Measurements from ENCODE around the gene PROSER1.
"Not testable (repeated sequence)": the region's sequence is repeated elsewhere in the genome, so short reads cannot be mapped to it uniquely, and the experiment has no call there.

PROSER1 gene

GRCh38 chr13:39037880-39038568 lies at the start of gene PROSER1, which contains the start of gene NHLRC3:
TSS of gene PROSER1 (minus strand) at chr13:39038089. CDS start at chr13:39037242, 847 bp downstream.
TSS of gene NHLRC3 (plus strand) at chr13:39038456. CDS start at chr13:39038640, 184 bp downstream.
- no peak for TF ChIP-seq CTCF (IDR thresholded peaks at IDR 0.05; ENCODE audit: insufficient read depth, low read length, poor library complexity, severe bottlenecking)
- no peaks in the 10 kb centered on the region for H3K27me3 ChIP-seq (replicated peaks; ENCODE audit: control insufficient read depth, insufficient read depth, low read length)
- DNase-seq (ENCODE audit: extremely low read depth, insufficient read length): peak; percentile 89
- no peaks in the 10 kb centered on the region for H3K36me3 ChIP-seq (ENCODE audit: control insufficient read depth, insufficient read depth, low read length)
- H3K4me3 ChIP-seq (replicated peaks; ENCODE audit: low read depth, low read length): peak within 1 kb of the TSS; percentile 82

- not testable (repeated sequence) for H3K27me3 ChIP-seq (replicated peaks; ENCODE audit: control insufficient read depth, insufficient read depth, low read length); DNase-seq (ENCODE audit: extremely low read depth, insufficient read length); H3K36me3 ChIP-seq (ENCODE audit: control insufficient read depth, insufficient read depth, low read length); H3K4me3 ChIP-seq (replicated peaks; ENCODE audit: low read depth, low read length)
These were observed 48.5 kb upstream of the PROSER1 start for GRCh38 chr13:39086251-39086945.

GRCh38 chr13:39073983-39074382 lies 36.1 kb upstream of the PROSER1 start:
- TF ChIP-seq CTCF (IDR thresholded peaks at IDR 0.05; ENCODE audit: insufficient read depth, low read length, poor library complexity, severe bottlenecking): no peak
- DNase-seq (ENCODE audit: extremely low read depth, insufficient read length): no peak
- no peaks in the 10 kb centered on the region for H3K27me3 ChIP-seq (replicated peaks; ENCODE audit: control insufficient read depth, insufficient read depth, low read length)
- no peak overlapping the region for H3K4me3 ChIP-seq (replicated peaks; ENCODE audit: low read depth, low read length)
- no peaks in the 10 kb centered on the region for H3K36me3 ChIP-seq (ENCODE audit: control insufficient read depth, insufficient read depth, low read length)

- Histone ChIP-seq H3K36me3 (ENCODE audit: control insufficient read depth, insufficient read depth, low read length) (no peaks in the 10 kb centered on the region), H3K4me3 (replicated peaks; ENCODE audit: low read depth, low read length) (no peak overlapping the region), H3K27me3 (replicated peaks; ENCODE audit: control insufficient read depth, insufficient read depth, low read length) (no peaks in the 10 kb centered on the region)
- no peak for TF ChIP-seq CTCF (IDR thresholded peaks at IDR 0.05; ENCODE audit: insufficient read depth, low read length, poor library complexity, severe bottlenecking)
- DNase-seq (ENCODE audit: extremely low read depth, insufficient read length): no peak
These were observed 35.0 kb upstream of the PROSER1 start for GRCh38 chr13:39072842-39073241.

- no peak for DNase-seq (ENCODE audit: extremely low read depth, insufficient read length)
- Histone ChIP-seq H3K4me3 (replicated peaks; ENCODE audit: low read depth, low read length) (no peak overlapping the region), H3K36me3 (ENCODE audit: control insufficient read depth, insufficient read depth, low read length) (no peaks in the 10 kb centered on the region; the same call in 1 of the 2 replicates), H3K27me3 (replicated peaks; ENCODE audit: control insufficient read depth, insufficient read depth, low read length) (no peaks in the 10 kb centered on the region)
- no peak for TF ChIP-seq CTCF (IDR thresholded peaks at IDR 0.05; ENCODE audit: insufficient read depth, low read length, poor library complexity, severe bottlenecking)
These were observed 24.1 kb upstream of the PROSER1 start for GRCh38 chr13:39062004-39062403.

GRCh38 chr13:39058040-39058439 lies 20.2 kb upstream of the PROSER1 start:
- no peaks in the 10 kb centered on the region for H3K27me3 ChIP-seq (replicated peaks; ENCODE audit: control insufficient read depth, insufficient read depth, low read length)
- H3K36me3 ChIP-seq (ENCODE audit: control insufficient read depth, insufficient read depth, low read length): no peaks in the 10 kb centered on the region; the same call in 1 of the 2 replicates
- DNase-seq (ENCODE audit: extremely low read depth, insufficient read length): no peak
- no peak overlapping the region for H3K4me3 ChIP-seq (replicated peaks; ENCODE audit: low read depth, low read length)
- no peak for TF ChIP-seq CTCF (IDR thresholded peaks at IDR 0.05; ENCODE audit: insufficient read depth, low read length, poor library complexity, severe bottlenecking)
